Astrocyte (in vitro differentiated cells and primary cell): ENCODE data around the gene SNAP25. TPM values are rescaled to one million over a fixed set of nuclear protein-coding genes. Genes with fewer than 3 reads are reported as not detected.

ENCODE experiments used
- DNase-seq: peaks from one replicate; pipeline ENCODE4 v3.0.0-alpha.2; 2010; ENCODE audit warnings: low read depth
- FAIRE-seq: peaks from 2 replicates; lab custom pipeline; 2011; peaks lifted over from hg19 to GRCh38; lab: Jason Lieb, UNC
- H2AFZ ChIP-seq: 2 replicates; pipeline ENCODE4 v1.6.0; 2012; ENCODE audit warnings: low read depth, low read length, inconsistent platforms
- H3K27ac ChIP-seq: 2 replicates; pipeline ENCODE4 v1.5.1; 2011; ENCODE audit warnings: low read depth, low read length, inconsistent platforms
- H3K27me3 ChIP-seq: 2 replicates; pipeline ENCODE4 v1.6.0; 2011; ENCODE audit warnings: low read length, inconsistent platforms; ENCODE audit not compliant: insufficient read depth
- H3K36me3 ChIP-seq: 2 replicates; pipeline ENCODE4 v1.5.1; 2011; ENCODE audit warnings: low read length, inconsistent platforms; ENCODE audit not compliant: insufficient read depth
- H3K4me1 ChIP-seq: 2 replicates; pipeline ENCODE4 v1.5.1; 2011; ENCODE audit warnings: low read length, inconsistent platforms; ENCODE audit not compliant: insufficient read depth
- H3K4me2 ChIP-seq: 2 replicates; pipeline ENCODE4 v1.6.0; 2012; ENCODE audit warnings: low read length, inconsistent platforms
- H3K4me3 ChIP-seq: 2 replicates; pipeline ENCODE4 v1.5.1; 2011; ENCODE audit warnings: low read depth, mild to moderate bottlenecking, low read length, inconsistent platforms; ENCODE audit not compliant: insufficient read depth
- H3K79me2 ChIP-seq: 2 replicates; pipeline ENCODE4 v1.6.0; 2012; ENCODE audit warnings: mild to moderate bottlenecking, low read length, inconsistent platforms; ENCODE audit not compliant: insufficient read depth
- H3K9ac ChIP-seq: 2 replicates; pipeline ENCODE4 v1.6.0; 2012; ENCODE audit warnings: mild to moderate bottlenecking, low read length, inconsistent platforms
- H3K9me3 ChIP-seq: 2 replicates; pipeline ENCODE4 v1.5.1; 2012; ENCODE audit warnings: low read depth, mild to moderate bottlenecking, low read length, inconsistent platforms; ENCODE audit not compliant: insufficient read depth
- H4K20me1 ChIP-seq: 2 replicates; pipeline ENCODE4 v1.6.0; 2012; ENCODE audit warnings: low read length, inconsistent platforms; ENCODE audit not compliant: insufficient read depth
- H3K27ac Mint-ChIP-seq: one replicate; pipeline ENCODE4 v1.8.0; 2021; ENCODE audit warnings: mild to moderate bottlenecking, mixed read lengths; ENCODE audit not compliant: unreplicated experiment
- H3K27me3 Mint-ChIP-seq: one replicate; pipeline ENCODE4 v1.8.0; 2021; ENCODE audit warnings: low read depth, mixed read lengths; ENCODE audit not compliant: unreplicated experiment
- H3K36me3 Mint-ChIP-seq: one replicate; pipeline ENCODE4 v1.8.0; 2021; ENCODE audit warnings: low read depth, mixed read lengths; ENCODE audit not compliant: unreplicated experiment
- H3K4me1 Mint-ChIP-seq: one replicate; pipeline ENCODE4 v1.8.0; 2021; ENCODE audit warnings: low read depth, mixed read lengths; ENCODE audit not compliant: unreplicated experiment
- H3K4me3 Mint-ChIP-seq: one replicate; pipeline ENCODE4 v1.8.0; 2021; ENCODE audit warnings: mild to moderate bottlenecking, moderate library complexity, mixed read lengths; ENCODE audit not compliant: unreplicated experiment
- H3K9me3 Mint-ChIP-seq: one replicate; pipeline ENCODE4 v1.8.0; 2021; ENCODE audit warnings: mild to moderate bottlenecking, mixed read lengths; ENCODE audit not compliant: unreplicated experiment
- EZH2 ChIP-seq: IDR thresholded peaks from 2 replicates; pipeline ENCODE4 v1.6.1; 2012; ENCODE audit warnings: mild to moderate bottlenecking, low read length, inconsistent platforms; ENCODE audit not compliant: insufficient read depth
- total RNA-seq: library from RNA; stranded (reverse); gene quantifications from 2 replicates; pipeline ENCODE4 v1.2.1, GENCODE V29; 2021
- TF ChIP-seq, protein P1 (sequence below): IDR thresholded peaks from 2 replicates; pipeline ENCODE4 v1.5.1; 2011; ENCODE audit warnings: low read depth, mild to moderate bottlenecking, inconsistent platforms, low read length, moderate library complexity; ENCODE audit not compliant: insufficient read depth

SNAP25 gene
- total RNA-seq, 1 donor from 2014 or later, result 3.9 TPM

DNA sequence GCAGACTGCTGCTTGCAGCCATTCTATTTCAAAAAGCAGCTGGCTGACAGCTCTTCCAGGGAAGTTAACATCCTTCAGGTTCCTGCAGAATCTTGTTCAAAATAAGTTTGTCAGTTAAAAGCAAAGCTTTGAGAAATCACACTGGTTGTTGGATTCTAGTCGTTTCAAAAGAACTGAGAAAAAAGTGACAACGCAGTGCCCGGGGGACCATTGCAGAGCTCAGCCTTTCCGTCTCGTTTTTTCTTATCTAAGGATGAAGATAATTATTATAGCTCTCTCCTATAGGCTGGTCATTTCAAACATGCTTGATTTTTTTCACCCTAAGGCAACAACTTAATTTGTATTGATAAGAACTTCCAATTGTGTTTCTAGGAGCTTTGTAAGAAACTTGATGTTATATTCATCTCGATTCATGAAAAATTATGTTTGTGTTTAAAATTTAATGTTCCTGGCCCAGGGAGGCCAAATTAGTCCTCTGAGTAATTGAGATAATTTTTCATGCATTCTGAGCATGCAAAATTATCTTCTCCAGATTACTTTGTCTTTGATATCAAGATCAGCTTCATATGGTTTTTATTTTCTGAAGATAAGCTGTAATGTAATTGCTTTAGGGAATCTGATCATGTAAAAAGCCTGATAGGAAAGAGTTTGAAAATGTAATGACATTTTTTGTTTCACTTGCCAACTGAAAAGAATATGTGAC, 58.4 kb downstream of the SNAP25 start:
- no peak for DNase-seq
- TF ChIP-seq EZH2, result no peak
- TF ChIP-seq, protein P1, sequence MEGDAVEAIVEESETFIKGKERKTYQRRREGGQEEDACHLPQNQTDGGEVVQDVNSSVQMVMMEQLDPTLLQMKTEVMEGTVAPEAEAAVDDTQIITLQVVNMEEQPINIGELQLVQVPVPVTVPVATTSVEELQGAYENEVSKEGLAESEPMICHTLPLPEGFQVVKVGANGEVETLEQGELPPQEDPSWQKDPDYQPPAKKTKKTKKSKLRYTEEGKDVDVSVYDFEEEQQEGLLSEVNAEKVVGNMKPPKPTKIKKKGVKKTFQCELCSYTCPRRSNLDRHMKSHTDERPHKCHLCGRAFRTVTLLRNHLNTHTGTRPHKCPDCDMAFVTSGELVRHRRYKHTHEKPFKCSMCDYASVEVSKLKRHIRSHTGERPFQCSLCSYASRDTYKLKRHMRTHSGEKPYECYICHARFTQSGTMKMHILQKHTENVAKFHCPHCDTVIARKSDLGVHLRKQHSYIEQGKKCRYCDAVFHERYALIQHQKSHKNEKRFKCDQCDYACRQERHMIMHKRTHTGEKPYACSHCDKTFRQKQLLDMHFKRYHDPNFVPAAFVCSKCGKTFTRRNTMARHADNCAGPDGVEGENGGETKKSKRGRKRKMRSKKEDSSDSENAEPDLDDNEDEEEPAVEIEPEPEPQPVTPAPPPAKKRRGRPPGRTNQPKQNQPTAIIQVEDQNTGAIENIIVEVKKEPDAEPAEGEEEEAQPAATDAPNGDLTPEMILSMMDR, result no peak
- Histone ChIP-seq H3K4me3 (no peak overlapping the region), H4K20me1 (no peaks in the 10 kb centered on the region), H2AFZ (no peak overlapping the region), H3K36me3 (no peaks in the 10 kb centered on the region), H3K4me1 (no peaks in the 10 kb centered on the region), H3K27ac (no peak overlapping the region), H3K27me3 (peaks cover 2% of the 10 kb centered on the region), H3K4me2 (no peak overlapping the region), H3K79me2 (no peaks in the 10 kb centered on the region), H3K9ac (no peak overlapping the region), H3K9me3 (no peaks in the 10 kb centered on the region)
- no peaks in the 10 kb centered on the region for H3K9me3 Mint-ChIP-seq
- H3K4me3 Mint-ChIP-seq, result no peak overlapping the region
- no peaks in the 10 kb centered on the region for H3K27me3 Mint-ChIP-seq
- no peak for FAIRE-seq
- H3K4me1 Mint-ChIP-seq, result peaks cover 20% of the 10 kb centered on the region
- no peaks in the 10 kb centered on the region for H3K36me3 Mint-ChIP-seq
- no peak overlapping the region for H3K27ac Mint-ChIP-seq

DNA sequence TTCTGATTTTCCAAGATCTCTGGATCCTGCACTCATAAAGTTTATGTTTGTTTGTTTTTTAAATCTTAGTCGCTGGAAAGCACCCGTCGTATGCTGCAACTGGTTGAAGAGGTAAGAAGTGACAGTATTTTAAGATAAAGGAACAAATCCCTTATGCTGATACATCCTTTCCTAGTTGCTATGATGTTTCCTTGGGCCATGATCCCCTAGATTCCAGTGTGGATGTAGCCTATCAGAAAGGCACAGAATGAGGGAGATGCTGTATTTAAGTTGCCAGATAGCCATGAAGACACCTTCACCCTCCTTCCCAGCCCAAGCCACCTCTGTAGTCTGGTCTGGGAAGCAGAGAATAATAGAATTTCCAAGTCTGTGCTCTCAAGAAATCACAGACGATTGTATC, 59.0 kb downstream of the SNAP25 start:
- Histone ChIP-seq H3K9me3 (no peaks in the 10 kb centered on the region), H4K20me1 (no peaks in the 10 kb centered on the region), H2AFZ (no peak overlapping the region), H3K27me3 (peaks cover 2% of the 10 kb centered on the region), H3K9ac (no peak overlapping the region), H3K4me3 (no peak overlapping the region), H3K4me1 (no peaks in the 10 kb centered on the region), H3K36me3 (no peaks in the 10 kb centered on the region), H3K4me2 (no peak overlapping the region), H3K27ac (no peak overlapping the region), H3K79me2 (no peaks in the 10 kb centered on the region)
- FAIRE-seq, result no peak
- no peaks in the 10 kb centered on the region for H3K9me3 Mint-ChIP-seq
- TF ChIP-seq, protein P1, result no peak
- TF ChIP-seq EZH2, result no peak
- H3K4me3 Mint-ChIP-seq, result no peak overlapping the region
- DNase-seq, result no peak
- peaks cover 25% of the 10 kb centered on the region for H3K4me1 Mint-ChIP-seq
- no peak overlapping the region for H3K27ac Mint-ChIP-seq
- H3K27me3 Mint-ChIP-seq, result no peaks in the 10 kb centered on the region
- no peaks in the 10 kb centered on the region for H3K36me3 Mint-ChIP-seq

DNA sequence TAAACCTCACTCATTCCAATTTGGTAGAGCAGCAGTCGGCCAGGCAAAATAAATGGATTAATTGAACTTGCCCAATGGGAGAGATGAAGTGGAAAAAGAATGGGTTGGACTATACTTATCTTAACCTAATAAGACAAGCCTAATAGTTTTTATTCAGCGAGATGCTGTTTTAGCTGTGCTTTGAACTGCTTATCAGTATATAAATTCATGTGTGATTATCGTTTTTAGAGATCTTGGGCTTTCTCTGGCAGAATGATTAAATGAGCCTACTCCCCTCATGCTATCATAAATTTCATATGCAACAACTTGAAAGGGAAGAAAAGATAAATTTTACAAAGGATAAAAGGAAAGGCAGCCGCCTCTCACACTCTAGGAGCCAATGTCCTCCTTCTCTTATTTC, 59.8 kb downstream of the SNAP25 start:
- Mint-ChIP-seq H3K27ac (no peak overlapping the region), H3K9me3 (no peaks in the 10 kb centered on the region), H3K4me3 (no peak overlapping the region), H3K4me1 (peaks cover 32% of the 10 kb centered on the region), H3K27me3 (no peaks in the 10 kb centered on the region), H3K36me3 (no peaks in the 10 kb centered on the region)
- H3K36me3 ChIP-seq, result no peaks in the 10 kb centered on the region
- H3K4me1 ChIP-seq, result peaks cover 3% of the 10 kb centered on the region
- no peak overlapping the region for H3K4me2 ChIP-seq
- DNase-seq (no peak), FAIRE-seq (no peak)
- peaks cover 2% of the 10 kb centered on the region for H3K27me3 ChIP-seq
- TF ChIP-seq EZH2, result no peak
- TF ChIP-seq, protein P1, result no peak
- H3K9me3 ChIP-seq, result no peaks in the 10 kb centered on the region
- H3K4me3 ChIP-seq, result no peak overlapping the region
- no peaks in the 10 kb centered on the region for H4K20me1 ChIP-seq
- no peaks in the 10 kb centered on the region for H3K79me2 ChIP-seq
- no peak overlapping the region for H3K9ac ChIP-seq
- no peak overlapping the region for H2AFZ ChIP-seq
- H3K27ac ChIP-seq, result no peak overlapping the region
